H9 (cell line): ENCODE data around the gene MCF2L. TPM values are rescaled to one million over a fixed set of nuclear protein-coding genes. Genes with fewer than 3 reads are reported as not detected.

Source experiments
- DNase-seq: peaks from one replicate; pipeline ENCODE4 v3.0.0-alpha.2; 2017
- H2AFZ ChIP-seq: one replicate; pipeline ENCODE4 v1.6.1; 2013; ENCODE audit warnings: mild to moderate bottlenecking, low read length, control low read depth, moderate library complexity
- H2AK5ac ChIP-seq: 2 replicates; pipeline ENCODE4 v1.6.1; 2013; ENCODE audit warnings: low read length, control low read depth, mixed read lengths; ENCODE audit not compliant: insufficient read length
- H2BK120ac ChIP-seq: one replicate; pipeline ENCODE4 v1.6.1; 2013; ENCODE audit warnings: low read depth, mild to moderate bottlenecking, low read length, control low read depth, inconsistent platforms; ENCODE audit not compliant: poor library complexity, severe bottlenecking
- H2BK12ac ChIP-seq: 2 replicates; pipeline ENCODE4 v1.6.1; 2013; ENCODE audit warnings: low read length, control low read depth, mixed read lengths, low read depth; ENCODE audit not compliant: insufficient read length
- H2BK15ac ChIP-seq: 2 replicates; pipeline ENCODE4 v1.6.1; 2013; ENCODE audit warnings: low read depth, low read length, control low read depth
- H2BK20ac ChIP-seq: one replicate; pipeline ENCODE4 v1.6.1; 2013; ENCODE audit warnings: low read depth, mild to moderate bottlenecking, low read length, control low read depth, inconsistent platforms; ENCODE audit not compliant: poor library complexity, severe bottlenecking
- H2BK5ac ChIP-seq: 2 replicates; pipeline ENCODE4 v1.6.1; 2013; ENCODE audit warnings: low read length, control low read depth, mixed read lengths; ENCODE audit not compliant: insufficient read length
- H3K14ac ChIP-seq: 2 replicates; pipeline ENCODE4 v1.6.1; 2013; ENCODE audit warnings: low read length, control low read depth; ENCODE audit not compliant: insufficient read depth
- H3K18ac ChIP-seq: 2 replicates; pipeline ENCODE4 v1.6.1; 2013; ENCODE audit warnings: low read depth, mild to moderate bottlenecking, mixed read lengths, low read length, control low read depth; ENCODE audit not compliant: insufficient read length
- H3K23ac ChIP-seq: 2 replicates; pipeline ENCODE4 v1.6.1; 2013; ENCODE audit warnings: low read length, control low read depth, mixed read lengths, low read depth; ENCODE audit not compliant: insufficient read length
- H3K23me2 ChIP-seq: 2 replicates; pipeline ENCODE4 v1.6.1; 2013; ENCODE audit warnings: low read depth, mild to moderate bottlenecking, mixed read lengths, low read length, control low read depth; ENCODE audit not compliant: insufficient read length, poor library complexity, severe bottlenecking
- H3K27ac ChIP-seq: 2 replicates; pipeline ENCODE4 v1.5.1; 2013; ENCODE audit warnings: low read length, control low read depth, mixed read lengths, low read depth; ENCODE audit not compliant: insufficient read length
- H3K27me3 ChIP-seq: 2 replicates; pipeline ENCODE4 v1.6.1; 2013; ENCODE audit warnings: low read length, control low read depth, inconsistent platforms; ENCODE audit not compliant: insufficient read depth
- H3K4ac ChIP-seq: 2 replicates; pipeline ENCODE4 v1.6.1; 2013; ENCODE audit warnings: low read depth, mild to moderate bottlenecking, control low read depth, inconsistent platforms, low read length, moderate library complexity
- H3K4me1 ChIP-seq: 2 replicates; pipeline ENCODE4 v1.6.1; 2013; ENCODE audit warnings: low read length, control low read depth, inconsistent platforms; ENCODE audit not compliant: insufficient read depth
- H3K4me2 ChIP-seq: 2 replicates; pipeline ENCODE4 v1.6.1; 2013; ENCODE audit warnings: low read length, control low read depth, mixed read lengths; ENCODE audit not compliant: insufficient read length, insufficient read depth
- H3K56ac ChIP-seq: 2 replicates; pipeline ENCODE4 v1.6.1; 2013; ENCODE audit warnings: low read depth, mild to moderate bottlenecking, mixed read lengths, low read length, control low read depth; ENCODE audit not compliant: insufficient read length
- H3K79me1 ChIP-seq: 2 replicates; pipeline ENCODE4 v1.6.1; 2013; ENCODE audit warnings: low read depth, mild to moderate bottlenecking, moderate library complexity, low read length, control low read depth, inconsistent platforms; ENCODE audit not compliant: insufficient read depth, poor library complexity, severe bottlenecking
- H3K79me2 ChIP-seq: 2 replicates; pipeline ENCODE4 v1.6.1; 2013; ENCODE audit warnings: low read length, control low read depth, inconsistent platforms; ENCODE audit not compliant: insufficient read depth
- H3K9ac ChIP-seq: 2 replicates; pipeline ENCODE4 v1.6.1; 2013; ENCODE audit warnings: low read length, control low read depth, mixed read lengths; ENCODE audit not compliant: insufficient read length; ENCODE audit errors: extremely low read depth
- H3K9me3 ChIP-seq: one replicate; pipeline ENCODE4 v1.6.1; 2013; ENCODE audit warnings: low read depth, low read length, inconsistent platforms; ENCODE audit not compliant: control insufficient read depth
- H3T11ph ChIP-seq: one replicate; pipeline ENCODE4 v1.6.1; 2013; ENCODE audit warnings: mild to moderate bottlenecking, low read length, control low read depth, inconsistent platforms
- H4K20me1 ChIP-seq: one replicate; pipeline ENCODE4 v1.6.1; 2013; ENCODE audit not compliant: control insufficient read depth, insufficient read length, insufficient read depth
- H4K5ac ChIP-seq: 2 replicates; pipeline ENCODE4 v1.6.1; 2013; ENCODE audit warnings: low read depth, mild to moderate bottlenecking, mixed read lengths, low read length, control low read depth; ENCODE audit not compliant: insufficient read length
- H4K8ac ChIP-seq: replicated peaks from 2 replicates; pipeline ENCODE4 v1.6.1; 2013; ENCODE audit warnings: low read length, control low read depth, mixed read lengths, low read depth; ENCODE audit not compliant: insufficient read length
- H4K91ac ChIP-seq: 2 replicates; pipeline ENCODE4 v1.6.1; 2013; ENCODE audit warnings: low read depth, mild to moderate bottlenecking, moderate library complexity, mixed read lengths, low read length, control low read depth; ENCODE audit not compliant: insufficient read length
- H3K27ac Mint-ChIP-seq, 3 experiments: 2 replicates in 2 of 3; 3 replicates in 1 of 3; pipeline ENCODE4 v1.8.0; 2020 to 2021; ENCODE audit warnings: mixed read lengths in 3 of 3, mild to moderate bottlenecking in 1 of 3, moderate library complexity in 1 of 3
- H3K27me3 Mint-ChIP-seq: 2 replicates; pipeline ENCODE4 v1.8.0; 2021; ENCODE audit warnings: low read depth, mild to moderate bottlenecking, moderate library complexity, mixed read lengths
- H3K36me3 Mint-ChIP-seq, 3 experiments: 2 replicates in 2 of 3; 3 replicates in 1 of 3; pipeline ENCODE4 v1.8.0; 2020 to 2021; ENCODE audit warnings: low read depth in 3 of 3, mixed read lengths in 3 of 3; ENCODE audit not compliant: insufficient read depth in 1 of 3
- H3K4me1 Mint-ChIP-seq, 2 experiments: 2 replicates each; pipeline ENCODE4 v1.8.0; 2020; ENCODE audit warnings: mixed read lengths in 2 of 2
- H3K4me3 Mint-ChIP-seq, 2 experiments: 2 replicates in 1 of 2; 3 replicates in 1 of 2; pipeline ENCODE4 v1.8.0; 2020 to 2021; ENCODE audit warnings: mild to moderate bottlenecking in 2 of 2, mixed read lengths in 2 of 2, moderate library complexity in 1 of 2
- H3K9me3 Mint-ChIP-seq, 2 experiments: 2 replicates in 1 of 2; 3 replicates in 1 of 2; pipeline ENCODE4 v1.8.0; 2020; ENCODE audit warnings: mild to moderate bottlenecking in 2 of 2, mixed read lengths in 2 of 2, moderate library complexity in 1 of 2
- WGBS: extraction: QIAGEN DNeasy Blood & Tissue Kit; methylation state at CpG from one replicate; pipeline ENCODE4 v1.1.7; 2013; ENCODE audit warnings: missing lambda C conversion rate, low lambda C conversion rate, mixed read lengths; ENCODE audit not compliant: insufficient read length; ENCODE audit errors: extremely low coverage; 5-methylcytosine and 5-hydroxymethylcytosine counted together
- total RNA-seq: library from RNA; stranded (reverse); gene quantifications from 2 replicates; pipeline ENCODE4 v1.2.1, GENCODE V29; 2021
- TF ChIP-seq, protein P1 (sequence below): fragments of 200-600 bp; sonication (generic); conservative IDR thresholded peaks from 3 replicates; pipeline ENCODE4 v1.8.0; 2021; ENCODE audit warnings: antibody characterized with exemption, mild to moderate bottlenecking

Gene MCF2L
- total RNA-seq, 1 experiment from 2014 or later = 18.5 TPM

DNA sequence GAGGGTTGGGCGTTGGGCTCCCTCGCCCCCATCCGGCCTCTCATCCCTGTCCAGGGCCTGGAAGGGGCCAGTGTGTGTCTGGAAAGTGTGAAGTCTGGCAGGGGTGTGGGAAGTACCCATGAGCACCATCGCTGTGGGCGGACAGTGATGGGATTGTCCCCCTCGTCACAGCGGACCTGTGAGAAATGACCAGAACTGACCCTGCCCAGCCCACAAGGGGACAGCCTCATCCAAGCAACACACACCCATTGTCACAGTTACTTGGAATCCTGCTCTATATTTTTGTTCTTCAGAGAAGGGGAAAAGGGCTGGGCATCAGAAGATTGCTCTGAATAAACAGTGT, 18.6 kb downstream of the MCF2L start:
- Histone ChIP-seq H3T11ph (no peak overlapping the region), H4K20me1 (peaks cover 5% of the 10 kb centered on the region), H3K79me2 (no peaks in the 10 kb centered on the region), H3K4me1 (no peaks in the 10 kb centered on the region; the same call in 1 of the 2 replicates), H4K5ac (no peak overlapping the region), H3K27me3 (no peaks in the 10 kb centered on the region), H4K8ac (no peak overlapping the region), H3K23ac (no peak overlapping the region), H3K9ac (no peak overlapping the region), H2BK15ac (no peak overlapping the region), H3K4ac (no peak overlapping the region), H4K91ac (no peak overlapping the region), H2BK5ac (no peak overlapping the region), H2AFZ (no peak overlapping the region), H3K9me3 (no peaks in the 10 kb centered on the region), H2BK120ac (no peak overlapping the region), H3K23me2 (no peaks in the 10 kb centered on the region), H2AK5ac (no peak overlapping the region), H3K14ac (no peak overlapping the region), H2BK20ac (no peak overlapping the region), H3K4me2 (no peak overlapping the region), H3K18ac (no peak overlapping the region), H3K56ac (no peak overlapping the region), H3K79me1 (no peaks in the 10 kb centered on the region), H2BK12ac (no peak overlapping the region), H3K27ac (no peak overlapping the region)
- Mint-ChIP-seq H3K36me3 (peaks cover 10 to 17% (median 14%) of the 10 kb centered on the region in 3 experiments), H3K4me3 (no peak overlapping the region), H3K27me3 (peaks cover 3% of the 10 kb centered on the region), H3K9me3 (peaks cover 11 to 14% of the 10 kb centered on the region in 2 experiments), H3K4me1 (peaks cover 9 to 21% of the 10 kb centered on the region in 2 experiments), H3K27ac (no peak overlapping the region)
- no peak for DNase-seq
- WGBS = no CpG with 5 or more reads among the region's 7 CpGs
- TF ChIP-seq, protein P1, sequence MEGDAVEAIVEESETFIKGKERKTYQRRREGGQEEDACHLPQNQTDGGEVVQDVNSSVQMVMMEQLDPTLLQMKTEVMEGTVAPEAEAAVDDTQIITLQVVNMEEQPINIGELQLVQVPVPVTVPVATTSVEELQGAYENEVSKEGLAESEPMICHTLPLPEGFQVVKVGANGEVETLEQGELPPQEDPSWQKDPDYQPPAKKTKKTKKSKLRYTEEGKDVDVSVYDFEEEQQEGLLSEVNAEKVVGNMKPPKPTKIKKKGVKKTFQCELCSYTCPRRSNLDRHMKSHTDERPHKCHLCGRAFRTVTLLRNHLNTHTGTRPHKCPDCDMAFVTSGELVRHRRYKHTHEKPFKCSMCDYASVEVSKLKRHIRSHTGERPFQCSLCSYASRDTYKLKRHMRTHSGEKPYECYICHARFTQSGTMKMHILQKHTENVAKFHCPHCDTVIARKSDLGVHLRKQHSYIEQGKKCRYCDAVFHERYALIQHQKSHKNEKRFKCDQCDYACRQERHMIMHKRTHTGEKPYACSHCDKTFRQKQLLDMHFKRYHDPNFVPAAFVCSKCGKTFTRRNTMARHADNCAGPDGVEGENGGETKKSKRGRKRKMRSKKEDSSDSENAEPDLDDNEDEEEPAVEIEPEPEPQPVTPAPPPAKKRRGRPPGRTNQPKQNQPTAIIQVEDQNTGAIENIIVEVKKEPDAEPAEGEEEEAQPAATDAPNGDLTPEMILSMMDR = no peak
